DMS53 treated with DMSO at 0.1 percent for 48 hours (cell line): ENCODE results near the gene FERMT2.

Source experiments
- DNase-seq: peaks from one replicate; lab custom pipeline; 2025; ENCODE audit not compliant: unreplicated experiment; lab: John Stamatoyannopoulos, UW

FERMT2 gene

DNA sequence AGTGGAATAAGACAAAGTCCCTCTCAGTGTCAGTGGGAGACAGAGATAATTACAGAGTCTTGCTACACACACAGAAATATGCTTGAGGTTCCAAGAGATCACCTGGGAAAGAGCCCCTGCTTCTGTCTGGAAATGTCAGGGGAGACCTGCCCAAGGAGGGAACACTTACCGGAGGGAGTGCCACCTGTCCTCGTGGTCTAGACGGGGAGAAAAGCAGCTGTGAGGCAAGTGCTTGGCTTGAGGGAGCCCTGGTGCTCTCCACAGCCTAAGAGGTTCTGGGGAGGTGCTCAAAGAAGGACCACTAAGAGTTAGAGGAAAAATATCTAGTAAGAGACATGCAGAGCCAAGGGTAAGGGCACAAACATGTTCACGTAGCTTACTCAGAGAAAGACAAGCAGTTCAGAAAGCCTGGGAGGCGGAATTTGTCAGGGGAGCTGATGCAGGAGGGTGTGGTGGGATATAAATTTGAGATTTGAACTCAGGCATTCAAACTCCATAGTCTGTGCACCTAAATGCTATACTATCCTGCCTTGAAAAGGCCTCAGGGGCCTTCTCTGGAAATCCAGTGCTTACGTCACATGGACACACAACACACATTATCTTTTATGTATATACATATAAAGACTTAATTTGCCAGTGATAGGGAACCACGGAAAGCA, 121.2 kb downstream of the FERMT2 start:
- DNase-seq = no peak

DNA sequence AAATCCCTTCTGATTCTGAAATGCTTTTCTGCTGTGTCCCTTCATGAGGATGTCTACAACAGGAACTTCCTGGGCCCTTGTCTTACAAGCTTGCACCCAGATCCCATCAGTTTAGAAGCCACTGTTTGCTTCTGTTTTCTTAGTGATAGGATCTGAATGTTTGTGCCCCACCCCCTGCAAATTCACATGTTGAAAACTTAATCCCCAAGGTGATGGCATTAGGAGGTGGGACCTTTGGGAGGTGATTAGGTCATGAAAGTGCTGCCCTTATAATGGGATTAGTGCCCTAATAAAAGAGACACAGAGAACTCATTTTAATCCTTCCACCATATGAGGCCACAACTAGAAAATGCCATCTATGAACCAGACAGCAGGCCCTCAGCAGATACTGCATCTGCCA, 123.4 kb downstream of the FERMT2 start:
- DNase-seq = no peak

DNA sequence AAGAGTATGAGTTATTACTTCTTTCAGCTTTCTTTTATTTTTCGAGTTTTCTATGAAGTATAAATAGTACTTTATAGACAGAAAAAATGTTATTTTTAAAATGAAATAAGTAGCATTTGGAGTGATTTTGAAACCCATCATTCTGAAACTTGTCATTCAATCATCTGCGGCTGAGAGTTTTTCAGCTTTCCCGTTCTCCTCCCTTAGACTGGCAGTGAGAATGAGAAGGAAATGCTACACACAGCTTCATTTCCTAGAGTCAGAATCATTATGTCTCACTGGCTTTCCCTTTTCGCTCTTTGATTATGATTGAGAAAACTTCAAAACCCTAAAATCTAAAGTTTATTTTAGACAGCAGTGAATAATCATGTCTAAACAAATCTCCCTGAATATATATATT, 125.8 kb downstream of the FERMT2 start:
- no peak for DNase-seq

DNA sequence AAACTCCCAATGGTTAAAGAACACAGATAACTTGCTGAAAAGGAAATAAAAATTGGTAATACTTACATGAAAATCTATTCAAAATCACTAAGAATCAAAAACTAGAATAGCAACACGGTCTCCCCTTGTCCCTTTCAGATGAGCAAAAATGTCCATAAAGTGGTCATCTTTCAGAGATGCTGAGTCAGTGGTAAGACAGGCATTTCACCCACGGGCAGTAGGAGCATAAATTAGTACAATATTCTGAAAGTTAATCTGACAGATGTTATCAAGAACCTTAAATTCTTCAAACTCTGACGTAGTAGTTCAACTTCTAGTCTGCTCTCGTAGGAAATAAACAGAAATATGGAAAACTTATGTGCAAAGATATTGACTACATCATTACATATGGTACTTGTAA, 126.4 kb downstream of the FERMT2 start:
- DNase-seq = no peak

DNA sequence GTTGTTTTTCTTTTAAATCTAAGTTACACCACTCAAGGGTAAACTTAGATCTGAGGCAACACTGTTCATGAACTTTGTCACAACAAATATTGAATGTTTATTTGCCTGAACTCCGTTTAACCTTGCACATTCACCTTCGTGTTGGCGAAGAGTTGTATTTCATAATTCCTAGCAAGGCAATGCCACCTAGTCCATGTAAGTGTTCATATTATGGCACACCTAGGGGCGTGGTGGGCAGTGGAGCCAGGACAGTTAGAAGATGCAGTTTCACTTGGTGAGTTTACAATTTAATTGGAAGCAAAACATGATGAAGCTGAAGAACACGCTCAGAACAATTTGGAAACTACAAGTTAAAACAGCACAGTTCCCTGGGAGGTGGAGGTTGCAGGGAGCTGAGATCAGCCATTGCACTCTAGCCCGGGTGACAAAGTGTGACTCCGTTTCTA, 129.0 kb downstream of the FERMT2 start:
- no peak for DNase-seq

DNA sequence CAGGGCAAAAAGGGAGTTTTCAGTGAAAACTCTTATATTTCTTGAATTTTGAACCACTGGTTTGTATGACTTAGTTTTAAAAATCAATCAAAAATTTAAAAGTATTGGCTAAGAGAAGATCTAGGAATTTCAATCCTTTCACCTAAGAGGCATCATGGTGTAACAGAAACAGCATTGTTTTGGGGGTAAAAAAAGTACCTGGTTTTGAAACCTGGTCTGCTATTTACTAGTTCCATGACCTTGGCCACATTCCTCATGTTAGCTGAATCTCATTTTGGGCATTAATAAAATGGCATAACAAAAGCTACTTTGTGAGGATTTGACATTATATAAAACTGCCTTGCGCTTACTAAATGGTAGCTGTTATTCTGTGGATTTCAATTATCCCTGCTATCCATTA, 142.7 kb downstream of the FERMT2 start:
- no peak for DNase-seq
